ENCODE measurements around the gene EML1.
A peak's percentile ranks its signal among the peaks of the same experiment; 100 is the strongest.

EML1 gene

DNA sequence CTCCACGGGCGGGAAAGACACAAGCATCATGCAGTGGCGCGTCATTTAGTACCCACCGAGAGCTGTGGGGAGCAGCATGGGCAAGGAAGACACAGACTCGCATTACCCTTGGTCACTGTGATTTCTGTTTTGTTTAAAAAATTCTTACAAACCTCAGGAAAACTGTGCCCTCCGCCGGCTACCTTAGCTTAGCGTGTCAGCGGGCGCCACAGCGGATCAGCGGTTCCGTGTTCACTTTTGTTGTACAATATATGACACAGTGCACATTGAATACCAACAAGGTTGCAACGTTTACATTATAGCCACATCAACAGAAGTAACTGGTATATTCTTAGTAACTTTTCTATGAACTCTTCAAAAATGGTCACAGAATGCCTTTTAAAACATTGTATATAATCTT is 146.9 kb downstream of the EML1 start:
- no peak overlapping the region for H3K4me3 ChIP-seq (ENCODE audit: control insufficient read depth, low read depth, low read length)
- TF ChIP-seq, protein P1, sequence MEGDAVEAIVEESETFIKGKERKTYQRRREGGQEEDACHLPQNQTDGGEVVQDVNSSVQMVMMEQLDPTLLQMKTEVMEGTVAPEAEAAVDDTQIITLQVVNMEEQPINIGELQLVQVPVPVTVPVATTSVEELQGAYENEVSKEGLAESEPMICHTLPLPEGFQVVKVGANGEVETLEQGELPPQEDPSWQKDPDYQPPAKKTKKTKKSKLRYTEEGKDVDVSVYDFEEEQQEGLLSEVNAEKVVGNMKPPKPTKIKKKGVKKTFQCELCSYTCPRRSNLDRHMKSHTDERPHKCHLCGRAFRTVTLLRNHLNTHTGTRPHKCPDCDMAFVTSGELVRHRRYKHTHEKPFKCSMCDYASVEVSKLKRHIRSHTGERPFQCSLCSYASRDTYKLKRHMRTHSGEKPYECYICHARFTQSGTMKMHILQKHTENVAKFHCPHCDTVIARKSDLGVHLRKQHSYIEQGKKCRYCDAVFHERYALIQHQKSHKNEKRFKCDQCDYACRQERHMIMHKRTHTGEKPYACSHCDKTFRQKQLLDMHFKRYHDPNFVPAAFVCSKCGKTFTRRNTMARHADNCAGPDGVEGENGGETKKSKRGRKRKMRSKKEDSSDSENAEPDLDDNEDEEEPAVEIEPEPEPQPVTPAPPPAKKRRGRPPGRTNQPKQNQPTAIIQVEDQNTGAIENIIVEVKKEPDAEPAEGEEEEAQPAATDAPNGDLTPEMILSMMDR (IDR thresholded peaks at IDR 0.05; ENCODE audit: control insufficient read depth, insufficient read depth, low read depth, low read length, missing control alignments): no peak
- no peak for DNase-seq (ENCODE audit: low read depth)

DNA sequence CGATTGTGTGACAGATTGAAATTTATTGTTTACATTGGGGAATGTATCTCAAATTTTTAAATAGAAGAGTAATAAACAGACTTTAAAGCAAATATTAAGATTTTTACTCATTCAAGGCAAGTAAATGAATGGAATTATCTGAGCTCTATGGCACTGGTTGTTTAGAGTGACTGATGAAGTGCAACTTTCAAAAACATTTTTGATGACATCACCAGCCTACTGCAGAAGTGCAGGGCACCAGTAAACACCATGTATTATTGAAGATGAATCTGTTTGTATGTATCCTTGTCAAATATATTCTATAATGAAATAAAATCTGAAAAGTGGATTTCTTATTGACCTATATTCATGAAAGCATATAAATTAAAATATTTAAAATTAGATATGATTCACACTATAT is 148.0 kb downstream of the EML1 start:
- H3K4me3 ChIP-seq (ENCODE audit: control insufficient read depth, low read depth, low read length): no peak overlapping the region
- DNase-seq (ENCODE audit: low read depth): no peak
- TF ChIP-seq, protein P1 (IDR thresholded peaks at IDR 0.05; ENCODE audit: control insufficient read depth, insufficient read depth, low read depth, low read length, missing control alignments): no peak

DNA sequence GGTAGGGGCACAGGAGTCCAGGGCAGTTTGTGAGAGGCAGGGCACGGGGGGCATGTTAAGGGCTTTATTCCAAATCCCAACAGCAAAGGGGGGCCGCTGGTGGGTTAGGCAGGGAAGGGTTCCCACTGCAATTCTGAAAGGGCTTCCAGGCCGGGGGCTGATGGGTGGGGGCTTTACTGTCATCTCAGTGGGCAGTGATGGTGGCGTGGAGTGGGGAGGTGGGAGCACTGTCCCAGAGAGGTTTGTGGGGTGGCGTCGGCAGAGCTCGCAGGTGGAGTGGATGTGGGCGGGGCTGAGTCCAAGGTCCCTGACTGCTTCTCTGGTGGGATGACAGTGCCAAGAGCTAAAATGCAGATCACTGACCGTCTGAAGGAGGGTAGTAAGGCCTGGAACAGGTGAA is 150.4 kb downstream of the EML1 start:
- H3K4me3 ChIP-seq (ENCODE audit: control insufficient read depth, low read depth, low read length): no peak overlapping the region
- TF ChIP-seq, protein P1 (IDR thresholded peaks at IDR 0.05; ENCODE audit: control insufficient read depth, insufficient read depth, low read depth, low read length, missing control alignments): no peak
- DNase-seq (ENCODE audit: low read depth): no peak

DNA sequence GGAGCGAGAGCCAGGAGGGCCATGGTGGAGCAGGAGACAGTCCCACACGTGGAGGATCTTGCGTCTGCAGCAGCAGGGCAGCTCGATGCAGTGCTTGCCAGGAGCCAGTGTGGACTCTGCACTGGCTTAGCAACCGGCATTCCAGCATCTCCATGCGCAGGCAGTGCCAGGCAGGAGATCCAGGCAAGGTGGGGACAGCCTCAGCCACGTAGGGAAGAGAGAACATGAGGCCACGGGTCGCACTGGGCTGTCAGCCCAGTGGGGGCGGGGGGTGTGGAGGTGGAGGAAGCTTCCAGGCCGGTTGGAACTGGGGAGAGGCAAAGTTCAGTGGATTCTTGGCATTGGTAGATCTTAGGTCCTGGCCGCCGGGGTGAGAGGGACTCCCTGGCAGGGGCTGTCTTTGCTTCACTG is 151.0 kb downstream of the EML1 start:
- TF ChIP-seq, protein P1 (IDR thresholded peaks at IDR 0.05; ENCODE audit: control insufficient read depth, insufficient read depth, low read depth, low read length, missing control alignments): no peak

DNA sequence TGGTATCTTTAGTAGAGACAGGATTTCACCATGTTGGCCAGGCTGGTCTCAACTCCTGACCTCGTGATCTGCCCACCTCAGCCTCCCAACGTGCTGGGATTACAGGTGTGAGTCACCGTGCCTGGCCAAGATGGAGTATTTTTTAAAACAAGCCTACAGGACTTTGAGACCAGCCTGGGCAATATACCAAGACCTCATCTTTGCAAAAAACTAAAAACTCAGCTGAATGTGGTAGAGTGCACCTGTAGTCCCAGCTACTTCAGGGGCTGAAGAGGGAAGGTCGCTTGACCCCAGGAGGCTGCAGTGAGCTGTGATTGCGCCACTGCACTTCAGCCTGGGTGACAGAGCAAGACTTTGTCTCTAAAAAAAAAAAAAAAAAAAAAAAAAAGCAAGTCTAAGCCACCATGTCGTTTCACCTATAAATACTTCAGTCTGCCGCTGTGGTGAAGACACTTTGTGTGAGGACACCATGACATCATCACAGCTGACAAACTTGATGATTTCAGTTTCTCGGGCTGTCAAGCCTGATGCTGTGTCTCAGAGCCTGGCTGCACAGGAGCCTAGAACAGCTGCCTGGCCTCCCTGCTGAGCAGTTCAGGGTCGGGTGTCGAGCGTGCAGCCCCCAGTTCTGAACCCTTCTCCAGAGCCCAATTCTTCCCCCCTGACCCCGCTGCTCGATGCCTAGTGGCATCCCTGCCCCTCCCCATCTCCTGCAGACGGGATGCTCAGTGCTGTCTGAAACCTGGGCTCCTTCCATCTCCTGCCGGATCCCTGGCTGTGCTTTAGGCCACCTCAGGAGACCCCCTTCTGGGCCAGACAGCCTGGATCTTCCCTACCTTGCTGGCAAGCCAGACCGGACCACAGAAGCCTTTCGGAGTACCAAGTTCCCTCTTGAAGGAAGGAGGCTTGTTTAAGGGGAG is 152.8 kb downstream of the EML1 start:
- TF ChIP-seq, protein P1 (IDR thresholded peaks at IDR 0.05; ENCODE audit: control insufficient read depth, insufficient read depth, low read depth, low read length, missing control alignments): no peak
- DNase-seq (ENCODE audit: low read depth): no peak
- no peak overlapping the region for H3K4me3 ChIP-seq (ENCODE audit: control insufficient read depth, low read depth, low read length)

More for the DNA sequence above, 151.0 kb downstream of the EML1 start:
- no peak for DNase-seq (ENCODE audit: low read depth)
- no peak overlapping the region for H3K4me3 ChIP-seq (ENCODE audit: control insufficient read depth, low read depth, low read length)

DNA sequence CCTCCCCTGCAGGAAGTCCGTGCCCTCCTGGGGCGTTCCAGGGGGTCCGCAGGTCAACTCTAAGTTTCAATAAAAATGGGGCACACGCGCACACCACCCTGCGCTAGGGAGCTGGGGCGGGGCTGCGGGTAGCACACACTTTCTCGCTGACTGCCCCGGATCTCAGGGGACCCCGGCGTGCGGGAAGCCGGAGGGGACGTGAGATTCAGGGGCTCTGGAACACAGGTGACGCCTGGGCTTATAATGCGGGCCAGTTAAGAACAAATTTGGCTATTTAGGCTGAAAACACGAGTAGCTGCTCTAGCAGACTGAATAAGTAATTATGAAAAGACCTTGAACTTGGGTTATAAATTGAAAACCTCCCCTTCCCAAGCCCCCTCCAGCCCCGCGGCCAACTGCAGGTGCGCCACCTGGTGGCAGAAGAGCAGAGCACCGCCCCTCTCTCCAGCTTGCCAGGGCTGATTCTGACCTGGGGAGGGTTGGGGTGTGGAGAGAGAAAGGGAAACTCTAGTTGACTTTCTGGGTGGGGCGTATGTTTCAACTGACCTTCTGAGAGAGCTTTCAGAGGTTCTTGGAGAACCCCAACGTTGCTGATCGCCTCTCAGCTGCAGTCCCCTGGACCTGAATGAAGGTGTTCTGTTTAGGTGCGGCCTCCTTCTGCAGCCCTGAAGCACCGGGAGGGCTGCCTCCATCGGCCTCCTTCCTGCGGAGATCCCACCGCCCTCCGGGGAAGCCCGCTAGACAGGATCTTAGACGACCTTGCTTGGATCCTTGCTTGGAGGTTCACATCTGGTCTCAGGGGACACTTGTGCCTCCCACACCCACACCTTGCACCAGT is 153.7 kb downstream of the EML1 start:
- H3K4me3 ChIP-seq (ENCODE audit: control insufficient read depth, low read depth, low read length): no peak overlapping the region
- no peak for DNase-seq (ENCODE audit: low read depth)
- TF ChIP-seq, protein P1 (IDR thresholded peaks at IDR 0.05; ENCODE audit: control insufficient read depth, insufficient read depth, low read depth, low read length, missing control alignments): peak; percentile 97

Data from AG09309 (cell line).